H7 (cell line): ENCODE measurements around the gene MARK4. TPM values are rescaled to one million over a fixed set of nuclear protein-coding genes. Genes with fewer than 3 reads are reported as not detected.
A peak's percentile ranks its signal among the peaks of the same experiment; 100 is the strongest.
"Not testable (repeated sequence)": the region's sequence is repeated elsewhere in the genome, so short reads cannot be mapped to it uniquely, and the experiment has no call there.

Source experiments
- DNase-seq: peaks from one replicate; pipeline ENCODE4 v3.0.0; 2012
- H3K27me3 ChIP-seq: 2 replicates; pipeline ENCODE4 v1.6.0; 2011; ENCODE audit warnings: mild to moderate bottlenecking, low read length; ENCODE audit not compliant: control insufficient read depth, insufficient read depth
- H3K36me3 ChIP-seq: replicated peaks from 2 replicates; pipeline ENCODE4 v1.5.1; 2011; ENCODE audit warnings: low read length; ENCODE audit not compliant: control insufficient read depth, insufficient read depth
- H3K4me3 ChIP-seq: 2 replicates; pipeline ENCODE4 v1.5.1; 2011; ENCODE audit warnings: low read depth, mild to moderate bottlenecking, control low read depth, low read length, moderate library complexity; ENCODE audit not compliant: insufficient read depth
- total RNA-seq: library from RNA; depleted of rRNA; stranded (reverse); fragments of >200 nt; shearing (Covaris generic); gene quantifications from 2 replicates; pipeline ENCODE4 v1.2.3, GENCODE V29; 2014

Gene MARK4
- total RNA-seq, 1 experiment from 2014 or later: 16.1 TPM

DNA sequence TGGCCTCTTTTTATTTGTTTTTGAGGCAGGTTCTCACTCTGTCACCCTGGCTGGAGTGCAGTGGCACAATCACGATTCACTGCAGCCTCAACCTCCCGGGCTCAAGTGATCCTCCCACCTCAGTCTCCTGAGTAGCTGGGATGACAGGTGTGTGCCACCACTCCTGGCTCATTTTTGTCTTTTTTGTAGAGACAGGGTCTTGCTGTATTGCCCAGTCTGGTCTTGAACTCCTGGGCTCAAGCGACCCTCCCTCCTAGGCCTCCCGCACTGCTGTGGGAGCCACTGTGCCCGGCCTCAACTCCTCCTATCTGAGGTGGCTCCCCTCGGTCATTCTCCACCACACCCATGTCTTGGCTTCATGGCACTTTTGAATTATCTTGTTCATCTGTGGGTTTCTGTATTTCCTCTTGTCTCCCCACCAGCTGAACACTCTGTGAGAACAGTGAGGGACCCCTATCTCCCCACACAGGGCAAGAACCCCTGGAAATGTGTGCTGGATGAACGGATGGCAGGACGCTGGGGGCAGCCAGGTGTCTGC, 63.7 kb downstream of the MARK4 start:
- no peak for DNase-seq
- H3K27me3 ChIP-seq: peaks cover 13% of the 10 kb centered on the region
- no peaks in the 10 kb centered on the region for H3K36me3 ChIP-seq
- H3K4me3 ChIP-seq: no peak overlapping the region

DNA sequence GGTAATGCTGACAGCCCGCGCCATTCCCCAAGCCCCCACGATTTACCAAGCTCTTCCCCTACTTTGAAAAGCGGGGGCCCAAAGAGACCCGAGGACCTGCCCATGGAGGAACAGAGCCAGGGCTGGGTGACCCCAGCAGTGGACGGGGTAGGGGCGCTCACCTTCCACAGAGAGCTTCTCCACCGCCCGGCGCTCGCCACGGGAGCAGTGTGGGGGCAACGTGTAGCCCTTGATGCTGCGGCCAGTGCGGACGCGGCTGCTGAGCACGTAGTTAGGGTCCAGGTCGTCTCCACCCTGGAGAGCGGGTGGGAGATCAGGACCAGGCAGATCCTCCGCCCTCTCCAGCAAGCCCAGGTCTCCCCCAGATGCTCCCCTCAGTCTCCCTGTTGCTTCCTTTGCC, 64.2 kb downstream of the MARK4 start:
- H3K4me3 ChIP-seq: no peak overlapping the region
- peaks cover 13% of the 10 kb centered on the region for H3K27me3 ChIP-seq
- DNase-seq: no peak
- H3K36me3 ChIP-seq: no peaks in the 10 kb centered on the region

DNA sequence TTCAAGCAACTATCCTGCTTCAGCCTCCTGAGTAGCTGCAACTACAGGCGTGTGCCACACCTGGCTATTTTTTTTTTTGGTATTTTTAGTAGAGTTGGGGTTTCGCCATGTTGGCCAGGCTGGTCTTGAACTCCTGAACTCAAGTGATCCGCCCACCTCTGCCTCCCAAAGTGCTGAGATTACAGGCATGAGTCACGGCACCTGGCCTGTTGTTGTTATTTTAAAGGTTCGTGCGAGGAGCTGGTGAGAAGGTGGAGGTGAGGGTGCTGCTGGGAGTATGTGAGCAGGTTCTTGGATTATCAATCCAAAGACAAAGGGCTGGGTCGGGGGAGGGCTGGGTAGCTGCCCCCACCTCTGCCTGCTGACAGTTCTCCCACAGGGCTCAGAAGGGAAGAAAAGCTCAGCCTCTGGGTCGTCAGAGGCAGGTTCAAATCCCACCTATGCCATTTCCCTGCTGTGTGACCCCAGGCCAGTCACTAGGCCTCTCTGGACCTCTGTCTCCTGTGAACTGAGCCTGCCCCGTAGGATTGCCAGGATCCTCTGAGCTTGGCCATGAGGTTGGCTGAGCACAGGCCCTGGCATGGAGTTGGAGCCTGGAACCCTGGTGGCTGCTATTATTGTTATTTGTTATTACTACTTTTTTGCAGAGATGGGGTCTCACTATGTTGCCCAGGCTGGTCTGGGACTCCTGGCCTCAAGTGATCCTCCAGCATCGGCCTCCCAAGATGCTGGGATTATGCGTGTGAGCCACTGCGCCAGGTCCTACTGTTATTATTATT, 70.1 kb downstream of the MARK4 start:
- no peak for DNase-seq
- no peak overlapping the region for H3K4me3 ChIP-seq
- H3K27me3 ChIP-seq: peaks cover 15% of the 10 kb centered on the region
- H3K36me3 ChIP-seq: no peaks in the 10 kb centered on the region

DNA sequence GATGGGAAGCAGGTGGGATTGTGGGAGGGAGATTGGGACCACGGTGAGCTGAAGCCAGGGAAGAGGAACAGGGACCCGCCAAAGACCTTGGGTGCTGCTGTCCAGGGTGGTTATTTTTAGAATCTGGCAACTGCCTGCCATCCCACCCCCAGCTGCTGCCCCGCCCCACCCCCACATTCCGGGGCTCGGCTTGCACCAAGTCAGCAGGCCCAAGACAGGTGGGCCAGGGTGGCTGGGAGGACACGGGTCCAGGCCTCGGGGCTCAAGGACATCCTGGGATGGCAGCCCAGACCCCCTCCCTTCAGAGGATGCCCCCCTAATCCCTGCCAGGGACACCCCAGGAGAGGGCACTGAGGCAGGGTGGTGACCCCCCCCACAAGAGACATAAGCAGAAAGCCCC, 70.8 kb downstream of the MARK4 start:
- Histone ChIP-seq H3K36me3 (no peaks in the 10 kb centered on the region), H3K4me3 (no peak overlapping the region), H3K27me3 (peaks cover 14% of the 10 kb centered on the region)
- DNase-seq: no peak

DNA sequence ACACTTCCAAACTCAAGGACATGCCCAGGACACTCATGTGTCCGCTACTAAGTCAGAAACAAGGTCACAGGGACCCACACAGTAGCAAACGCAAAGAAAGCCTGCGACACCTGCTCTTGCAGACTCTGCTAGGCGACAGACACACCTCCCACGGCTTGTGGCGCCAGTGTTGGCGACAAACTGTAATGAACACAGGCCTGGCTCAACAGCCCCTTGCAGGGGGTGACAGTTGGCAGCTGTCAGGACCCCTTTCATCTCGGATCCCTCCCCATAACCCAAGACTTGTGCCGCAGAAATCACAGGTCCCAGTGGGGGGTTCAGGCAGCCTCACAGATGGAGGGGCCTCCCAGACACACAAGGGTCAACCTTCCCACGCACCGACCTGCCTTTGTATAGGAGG, 71.2 kb downstream of the MARK4 start:
- H3K27me3 ChIP-seq: peaks cover 14% of the 10 kb centered on the region
- DNase-seq: peak; percentile 64
- H3K36me3 ChIP-seq: no peaks in the 10 kb centered on the region
- H3K4me3 ChIP-seq: no peak overlapping the region

DNA sequence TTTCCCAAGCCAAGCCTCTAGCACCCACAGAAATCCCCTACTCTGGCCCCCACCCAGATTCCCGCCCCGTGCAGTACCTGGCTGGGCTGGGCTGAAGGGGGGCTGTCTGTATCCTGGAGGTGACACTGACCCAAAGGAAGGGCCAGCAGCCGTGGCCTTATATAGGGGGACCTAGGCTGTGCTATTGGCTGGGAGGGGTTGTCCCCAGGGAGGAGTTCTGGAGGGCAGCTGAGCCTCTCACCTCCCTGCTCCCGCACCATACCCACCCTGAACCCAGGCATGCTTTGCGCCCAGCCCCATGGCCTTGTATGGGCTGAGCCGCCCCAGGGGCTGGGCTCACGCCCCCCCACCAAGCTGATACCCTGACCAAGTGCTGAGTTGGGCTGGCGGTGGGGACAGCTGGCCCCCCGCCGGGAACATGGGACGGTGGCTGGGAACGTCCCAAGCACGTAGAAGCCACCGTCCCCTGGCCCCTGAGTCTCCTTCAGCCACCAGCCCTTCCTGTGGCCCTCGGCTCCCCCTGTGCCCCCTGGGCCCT, 71.7 kb downstream of the MARK4 start, which contains the start of gene CKM:
CKM (minus strand) TSS at position 132 of the 538 bp plus-strand sequence. CDS start 3,162 bp downstream, outside the sequence.
- Histone ChIP-seq H3K27me3 (peaks cover 14% of the 10 kb centered on the region), H3K36me3 (no peaks in the 10 kb centered on the region), H3K4me3 (peak within 1 kb of the TSS; percentile 44)
- peak; percentile 72 for DNase-seq

DNA sequence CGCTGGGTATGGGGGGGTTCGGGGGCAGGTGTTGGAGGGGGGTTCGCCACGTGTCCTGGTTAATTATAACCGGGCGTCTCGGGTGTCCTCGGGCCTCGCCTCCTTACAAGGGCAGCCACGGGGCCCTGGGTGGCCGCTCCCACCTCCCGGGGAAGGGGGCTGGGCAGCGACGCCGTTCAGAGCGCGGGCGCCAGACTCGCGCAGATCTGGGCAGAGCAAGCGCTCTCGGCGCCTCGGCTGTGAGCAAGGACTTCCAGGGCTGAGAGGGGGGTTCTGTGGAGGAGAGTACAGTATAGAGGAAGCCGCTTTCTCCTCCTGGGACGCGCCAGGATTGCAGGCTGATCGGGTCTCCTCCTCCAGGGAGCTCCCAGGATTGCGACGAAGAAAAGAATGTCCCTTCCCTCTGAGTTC, 72.6 kb downstream of the MARK4 start:
- no peaks in the 10 kb centered on the region for H3K36me3 ChIP-seq
- DNase-seq: peak; percentile 87
- peak overlapping the region; percentile 44 for H3K4me3 ChIP-seq
- peaks cover 14% of the 10 kb centered on the region for H3K27me3 ChIP-seq

DNA sequence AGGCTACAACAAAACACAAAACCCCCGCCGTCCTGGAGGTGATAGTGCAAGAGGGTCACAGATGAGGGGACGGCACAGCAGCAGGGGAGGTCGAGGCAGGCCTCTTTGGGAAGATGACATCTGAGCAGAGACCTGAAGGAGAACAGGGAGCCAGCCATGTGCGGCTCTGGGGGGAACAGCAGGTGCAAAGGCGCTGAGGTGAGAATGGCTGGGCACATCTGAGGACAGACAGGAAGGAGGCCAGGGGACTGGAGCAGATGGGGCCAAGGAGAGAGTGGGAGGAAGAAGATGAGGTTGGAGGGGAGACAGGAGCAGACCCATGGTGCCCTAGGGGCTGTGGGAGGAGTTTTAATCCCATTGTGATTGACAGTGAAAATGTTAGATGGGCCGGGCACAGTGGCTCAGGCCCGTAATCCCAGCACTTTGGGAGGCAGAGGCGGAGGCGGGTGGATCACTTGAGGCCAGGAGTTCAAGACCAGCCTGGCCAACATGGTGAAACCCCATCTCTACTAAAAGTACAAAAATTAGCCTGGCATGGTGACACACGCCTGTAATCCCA, 73.4 kb downstream of the MARK4 start:
- Histone ChIP-seq H3K36me3 (no peaks in the 10 kb centered on the region), H3K4me3 (no peak overlapping the region)

DNA sequence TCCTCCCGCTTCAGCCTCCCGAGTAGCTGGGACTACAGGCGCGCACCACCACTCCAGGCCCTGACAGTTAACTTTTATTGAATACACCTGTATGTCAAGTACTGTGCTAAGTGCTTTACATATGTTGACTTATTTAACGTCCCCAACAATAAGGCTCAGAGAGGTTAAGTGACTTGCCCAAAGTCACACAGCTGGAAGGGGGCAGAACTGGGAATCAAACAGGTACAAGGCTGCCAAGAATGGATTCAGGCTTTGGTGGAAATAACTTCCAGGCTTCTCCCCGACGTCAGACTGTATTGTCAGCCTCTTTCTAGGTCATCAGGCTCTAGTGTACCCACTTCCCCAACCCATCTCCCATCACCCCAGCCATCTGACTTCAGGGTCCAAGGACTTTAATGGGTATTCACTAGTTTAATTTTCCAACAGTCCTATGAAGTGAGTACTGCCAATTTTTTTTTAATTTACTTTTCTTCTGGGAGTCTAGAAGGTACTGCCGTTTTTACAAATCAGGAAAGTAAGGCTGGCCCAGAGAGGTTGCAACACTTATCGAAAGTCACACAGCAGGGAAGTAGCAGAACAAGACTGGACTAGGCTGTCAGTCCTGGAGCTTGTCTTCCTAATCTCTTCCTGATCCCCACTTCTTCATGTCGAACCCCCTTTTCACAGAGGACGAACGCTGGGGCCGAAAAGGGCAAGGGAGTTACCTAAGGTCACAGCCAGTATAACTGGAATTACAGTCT, 76.5 kb downstream of the MARK4 start:
- Histone ChIP-seq H3K4me3 (no peak overlapping the region), H3K27me3 (peaks cover 14% of the 10 kb centered on the region), H3K36me3 (no peaks in the 10 kb centered on the region)
- no peak for DNase-seq

More for the DNA sequence above, 73.4 kb downstream of the MARK4 start:
- DNase-seq: no peak
- peaks cover 14% of the 10 kb centered on the region for H3K27me3 ChIP-seq

DNA sequence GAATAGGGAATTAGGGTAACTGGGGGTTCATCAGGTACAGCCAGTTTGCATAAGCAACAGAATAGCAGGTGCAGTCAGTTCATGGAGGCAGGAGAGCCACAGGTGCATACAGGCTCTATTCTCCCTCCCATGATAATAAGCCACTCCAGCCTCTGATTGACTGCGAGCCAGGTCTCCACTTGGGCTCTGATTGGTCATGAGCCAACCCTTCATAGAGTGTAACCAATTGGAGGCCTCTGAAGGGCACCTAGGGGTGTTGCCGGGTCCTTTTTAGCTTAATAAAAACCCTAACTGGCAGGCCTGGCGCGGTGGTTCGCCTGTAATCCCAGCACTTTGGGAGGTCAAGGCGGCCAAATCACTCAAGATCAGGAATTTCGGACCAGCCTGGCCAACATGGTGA, 80.3 kb downstream of the MARK4 start:
- H3K4me3 ChIP-seq: no peak overlapping the region
- DNase-seq: peak; percentile 56
- H3K36me3 ChIP-seq: no peaks in the 10 kb centered on the region
- no peaks in the 10 kb centered on the region for H3K27me3 ChIP-seq

DNA sequence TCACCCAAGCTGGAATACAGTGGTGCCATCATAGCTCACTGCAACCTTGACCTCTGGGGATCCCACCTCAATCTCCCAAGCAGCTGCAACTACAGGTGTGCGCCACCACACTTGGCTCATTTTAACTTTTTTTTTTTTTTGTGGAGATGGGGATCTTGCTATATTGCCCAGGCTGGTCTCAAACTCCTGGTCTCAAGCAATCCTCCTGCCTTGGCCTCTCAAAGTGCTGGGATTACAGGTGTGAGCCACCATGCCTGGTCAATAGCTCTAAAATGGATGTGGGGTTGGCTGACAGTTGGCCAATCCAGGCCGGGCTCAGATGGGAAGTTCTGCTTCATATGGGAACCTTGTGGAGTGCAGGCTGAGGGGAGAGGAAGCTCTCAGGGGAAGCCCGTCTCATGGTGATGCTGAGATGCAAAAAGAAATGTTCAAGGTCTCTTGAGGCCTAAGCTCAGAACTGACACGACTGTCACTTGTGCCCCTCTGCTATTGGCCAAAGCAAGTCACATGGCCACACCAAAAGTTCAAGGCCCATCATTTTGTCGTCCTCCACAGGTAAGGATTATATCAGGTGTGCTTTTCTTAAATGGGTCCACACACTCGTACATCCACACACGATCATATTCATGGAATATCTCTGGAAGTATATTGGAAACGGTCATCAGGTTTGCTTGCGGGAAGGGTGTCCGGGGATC, 82.7 kb downstream of the MARK4 start:
- H3K36me3 ChIP-seq: no peaks in the 10 kb centered on the region
- H3K4me3 ChIP-seq: no peak overlapping the region
- DNase-seq: no peak
- H3K27me3 ChIP-seq: no peaks in the 10 kb centered on the region

DNA sequence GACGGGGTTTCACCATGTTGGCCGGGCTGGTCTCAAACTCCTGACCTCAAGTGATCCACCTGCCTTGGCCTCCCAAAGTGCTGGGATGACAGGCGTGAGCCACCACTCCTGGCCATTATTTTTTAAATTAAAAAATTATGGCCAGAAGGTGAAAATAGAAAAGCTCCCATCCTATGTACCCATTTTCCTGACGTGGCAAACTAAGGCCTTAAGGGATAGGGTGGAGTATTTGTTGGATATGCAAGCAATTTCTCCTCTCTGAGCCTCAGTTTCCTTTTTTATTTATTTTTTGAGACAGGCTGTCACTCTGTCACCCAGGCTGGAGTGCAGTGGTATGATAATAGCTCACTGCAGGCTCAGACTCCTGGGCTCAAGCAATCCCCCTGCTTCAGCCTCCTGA, 83.8 kb downstream of the MARK4 start:
- not testable (repeated sequence) for DNase-seq, H3K27me3 ChIP-seq, H3K36me3 ChIP-seq, H3K4me3 ChIP-seq

DNA sequence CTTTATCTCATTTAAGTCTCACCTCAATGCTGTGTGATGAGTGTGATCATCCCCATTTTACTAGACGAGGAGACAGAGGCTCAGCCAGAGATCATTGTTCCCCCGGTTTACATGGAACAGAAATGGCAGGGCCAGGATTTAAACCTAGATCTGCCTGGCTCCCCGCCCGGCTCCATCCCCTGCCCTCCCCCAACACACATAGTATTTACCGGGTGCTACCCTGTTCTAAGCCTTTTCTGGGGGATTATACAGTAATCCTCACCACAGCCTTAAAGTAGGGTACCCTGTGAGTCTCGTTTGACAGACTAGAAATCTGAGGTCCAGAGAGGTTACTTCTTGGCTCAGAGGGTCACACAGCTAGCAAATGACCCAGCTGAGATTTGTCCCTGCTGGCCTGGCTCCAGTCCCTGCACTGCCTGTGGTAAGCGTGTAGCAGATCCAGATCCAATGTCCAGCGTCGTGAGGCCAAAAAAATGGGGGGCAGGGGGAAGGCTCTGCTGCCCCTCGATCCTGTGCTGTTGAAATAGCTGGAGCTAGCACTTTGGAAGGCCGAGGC, 85.7 kb downstream of the MARK4 start:
- DNase-seq: no peak
- H3K36me3 ChIP-seq: no peaks in the 10 kb centered on the region
- H3K27me3 ChIP-seq: peaks cover 17% of the 10 kb centered on the region
- no peak overlapping the region for H3K4me3 ChIP-seq

DNA sequence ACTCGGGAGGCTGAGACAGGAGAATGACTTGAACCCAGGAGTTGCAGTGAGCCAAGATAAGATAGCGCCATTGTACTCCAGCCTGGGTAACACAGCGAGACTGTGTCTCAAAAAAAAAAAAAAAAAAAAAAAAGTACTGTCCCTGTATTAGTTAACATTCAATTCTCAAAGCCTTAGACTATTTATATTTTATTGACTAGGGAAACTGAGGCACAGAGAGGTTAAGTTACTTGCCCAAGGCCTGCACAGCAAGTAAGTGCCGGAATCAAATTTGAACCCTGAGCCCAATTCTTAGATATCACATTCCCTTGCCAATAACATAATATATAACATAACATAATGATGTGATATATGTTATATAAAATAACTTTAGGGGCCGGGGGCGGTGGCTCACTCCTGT, 88.6 kb downstream of the MARK4 start:
- DNase-seq: no peak
- no peak overlapping the region for H3K4me3 ChIP-seq
- H3K27me3 ChIP-seq: peaks cover 17% of the 10 kb centered on the region
- no peaks in the 10 kb centered on the region for H3K36me3 ChIP-seq
